Esophagus muscularis mucosa (tissue), 4 donors: ENCODE measurements around the gene NFILZ. TPM values are rescaled to one million over a fixed set of nuclear protein-coding genes. Genes with fewer than 3 reads are reported as not detected.

Experiments
- DNase-seq: peaks from one replicate; pipeline ENCODE4 v3.0.0-alpha.2; 2017; ENCODE audit errors: extremely low spot score
- H3K27ac ChIP-seq, 4 donors: fragments of 200-600 bp; sonication (generic); replicated peaks in 1 of 4; 1 replicate in 3 of 4; 2 replicates in 1 of 4; pipeline ENCODE4 v1.5.1; 2016 to 2019; ENCODE audit warnings: mild to moderate bottlenecking in 1 of 4
- H3K27me3 ChIP-seq, 4 donors: fragments of 200-600 bp; sonication (generic); one replicate each; pipeline versions ENCODE4 v1.5.1 to v1.6.0; 2016 to 2019
- H3K36me3 ChIP-seq, 4 donors: fragments of 200-600 bp; sonication (generic); one replicate each; pipeline ENCODE4 v1.5.1; 2016 to 2019
- H3K4me1 ChIP-seq, 4 donors: fragments of 200-600 bp; sonication (generic); one replicate each; pipeline ENCODE4 v1.5.1; 2016 to 2019
- H3K4me3 ChIP-seq, 4 donors: fragments of 200-600 bp; sonication (generic); 1 replicate in 2 of 4; 2 replicates in 2 of 4; pipeline ENCODE4 v1.5.1; 2016 to 2019; ENCODE audit warnings: mild to moderate bottlenecking in 4 of 4, moderate library complexity in 1 of 4
- H3K9me3 ChIP-seq, 4 donors: fragments of 200-600 bp; sonication (generic); 1 replicate in 3 of 4; 2 replicates in 1 of 4; pipeline ENCODE4 v1.5.1; 2016 to 2019
- CTCF ChIP-seq, 3 experiments: fragments of 200-600 bp in 2 of 3; fragments of 450-650 bp in 1 of 3; sonication (generic) in 2 of 3; IDR thresholded peaks; one replicate each; pipeline ENCODE4 v1.5.1; 2017 to 2019; ENCODE audit warnings: antibody characterized with exemption in 3 of 3, mild to moderate bottlenecking in 2 of 3, moderate library complexity in 1 of 3
- EP300 ChIP-seq: sonication (generic); formaldehyde crosslinking; IDR thresholded peaks from one replicate; pipeline ENCODE4 v1.6.1; 2017; ENCODE audit warnings: antibody characterized with exemption
- POLR2A ChIP-seq: fragments of 450-650 bp; IDR thresholded peaks from one replicate; pipeline ENCODE4 v1.6.1; 2017; ENCODE audit warnings: antibody characterized with exemption, moderate library complexity, mild to moderate bottlenecking, low read depth
- POLR2AphosphoS5 ChIP-seq, 2 donors: sonication (generic); formaldehyde crosslinking; IDR thresholded peaks; one replicate each; pipeline ENCODE4 v1.6.1; 2017; ENCODE audit warnings: antibody characterized with exemption in 2 of 2
- WGBS: methylation state at CpG from one replicate; pipeline ENCODE4 v1.1.5; 2018; 5-methylcytosine and 5-hydroxymethylcytosine counted together
- intact Hi-C: fragments of 100-400 bp; cut with DNase I; formaldehyde crosslinking; loops from one replicate; pipeline ENCODE4 v1.15.1; 2023
- total RNA-seq, 4 donors: library from RNA; depleted of rRNA; stranded (reverse); fragments of >200 nt; gene quantifications; one replicate each; pipeline versions ENCODE4 v1.1.0 to v1.2.1, GENCODE V29; 2016

NFILZ gene
- total RNA-seq, 4 donors from 2014 or later = not detected

- Histone ChIP-seq H3K27me3 (peaks cover 0 to 20% (median 0%) of the 10 kb centered on the region in 4 donors), H3K4me1 (peaks cover 0 to 19% (median 6%) of the 10 kb centered on the region in 4 donors), H3K36me3 (no peaks in the 10 kb centered on the region), H3K4me3 (no peak overlapping the region), H3K9me3 (no peaks in the 10 kb centered on the region), H3K27ac (no peak overlapping the region)
- 40% methylated on average over 4 of the region's 4 CpGs for WGBS
- TF ChIP-seq POLR2A = no peak
- peak; percentile 35 to 54 (median 44) for TF ChIP-seq CTCF (IDR thresholded peaks at IDR 0.05)
- no peak for DNase-seq
- intact Hi-C loops = loop anchor here (5.0 kb wide), 1 partner anchor 60 kb away; no protein-coding TSS in a partner anchor
Measured at GRCh38 chr19:8641908-8642547, 11.6 kb downstream of the NFILZ start.

GRCh38 chr19:8642561-8642960, 12.1 kb downstream of the NFILZ start:
- no peak overlapping the region for H3K4me3 ChIP-seq
- H3K27ac ChIP-seq = no peak overlapping the region
- WGBS = 72% methylated on average over 5 of the region's 5 CpGs
- H3K36me3 ChIP-seq = no peaks in the 10 kb centered on the region
- TF ChIP-seq CTCF (IDR thresholded peaks at IDR 0.05) = no peak
- no peak for TF ChIP-seq POLR2AphosphoS5 (IDR thresholded peaks at IDR 0.05)
- no peak for TF ChIP-seq EP300
- TF ChIP-seq POLR2A = no peak
- DNase-seq = no peak
- intact Hi-C loops = loop anchor here (5.0 kb wide), 1 partner anchor 60 kb away; no protein-coding TSS in a partner anchor
- H3K9me3 ChIP-seq = no peaks in the 10 kb centered on the region
- H3K27me3 ChIP-seq = peaks cover 0 to 23% (median 0%) of the 10 kb centered on the region in 4 donors
- H3K4me1 ChIP-seq = peaks cover 0 to 19% (median 6%) of the 10 kb centered on the region in 4 donors

GRCh38 chr19:8643860-8644653, 13.6 kb downstream of the NFILZ start:
- no peak overlapping the region for H3K4me3 ChIP-seq
- H3K36me3 ChIP-seq = no peaks in the 10 kb centered on the region
- no peak overlapping the region for H3K27ac ChIP-seq
- WGBS = 75% methylated on average over 6 of the region's 7 CpGs
- intact Hi-C loops = loop anchor here (5.0 kb wide), 1 partner anchor 62 kb away; no protein-coding TSS in a partner anchor
- peaks cover 0 to 11% (median 0%) of the 10 kb centered on the region in 4 donors for H3K4me1 ChIP-seq
- DNase-seq = no peak
- TF ChIP-seq POLR2AphosphoS5 (IDR thresholded peaks at IDR 0.05) (no peak), POLR2A (no peak), CTCF (IDR thresholded peaks at IDR 0.05) (no peak), EP300 (no peak)
- no peaks in the 10 kb centered on the region for H3K9me3 ChIP-seq
- peaks cover 0 to 34% (median 0%) of the 10 kb centered on the region in 4 donors for H3K27me3 ChIP-seq

GRCh38 chr19:8648240-8648639, 17.8 kb downstream of the NFILZ start:
- DNase-seq = no peak
- TF ChIP-seq CTCF (IDR thresholded peaks at IDR 0.05) (no peak), EP300 (no peak), POLR2AphosphoS5 (IDR thresholded peaks at IDR 0.05) (no peak), POLR2A (no peak)
- WGBS = 55% methylated on average over 6 of the region's 6 CpGs
- no peaks in the 10 kb centered on the region for H3K4me1 ChIP-seq
- intact Hi-C loops = no loop called here
- H3K9me3 ChIP-seq = no peaks in the 10 kb centered on the region
- no peaks in the 10 kb centered on the region for H3K36me3 ChIP-seq
- no peak overlapping the region for H3K27ac ChIP-seq
- no peak overlapping the region for H3K4me3 ChIP-seq
- peaks cover 0 to 39% (median 0%) of the 10 kb centered on the region in 4 donors for H3K27me3 ChIP-seq
